ENCODE data around the gene CNOT3. TPM values are rescaled to one million over a fixed set of nuclear protein-coding genes. Genes with fewer than 3 reads are reported as not detected.
A peak's percentile ranks its signal among the peaks of the same experiment; 100 is the strongest.

CNOT3 gene
- total and polyA plus RNA-seq, 9 of the 15 experiments (the other 6 are each of a cell fraction or from before 2014, with no cell fraction given), result 0.27 to 60.4 (median 9.9) TPM

- FAIRE-seq (no peak), DNase-seq (ENCODE audit: extremely low read depth in 1 of 4, low spot score in 3 of 4) (no peak), ATAC-seq (no peak)
- Histone ChIP-seq H3K9me3 (replicated peaks; ENCODE audit: control insufficient read depth, insufficient read depth, low read depth, low read length) (no peaks in the 10 kb centered on the region), H3K4me2 (ENCODE audit: insufficient read depth, low read length) (no peak overlapping the region), H3K4me1 (replicated peaks in 1 of 2; ENCODE audit: control insufficient read depth in 2 of 2, insufficient read depth in 2 of 2, low read length in 2 of 2) (peaks cover 3 to 4% of the 10 kb centered on the region in 2 experiments; a peak in 3 of 5 replicates), H3K27ac (ENCODE audit: extremely low read depth, low read depth, low read length) (no peak overlapping the region), H3K9ac (ENCODE audit: insufficient read depth in 1 of 2, low read depth in 2 of 2, low read length in 2 of 2) (peak overlapping the region in 1 of 2 experiments; percentile 26; a peak in 1 of 4 replicates), H3K27me3 (ENCODE audit: control insufficient read depth in 2 of 2, insufficient read depth in 2 of 2, low read length in 2 of 2) (no peaks in the 10 kb centered on the region), H3K4me3 (no peak overlapping the region), H3K36me3 (ENCODE audit: control insufficient read depth, insufficient read depth, low read length) (peaks cover 76% of the 10 kb centered on the region; the same call in 2 of the 3 replicates), H4K20me1 (replicated peaks; ENCODE audit: control insufficient read depth, insufficient read depth, low read length) (no peaks in the 10 kb centered on the region), H2AFZ (ENCODE audit: low read depth, low read length) (no peak overlapping the region), H3K79me2 (ENCODE audit: control insufficient read depth, insufficient read depth, low read length) (peaks cover 17% of the 10 kb centered on the region), H3K9me1 (ENCODE audit: control insufficient read depth, insufficient read depth, low read length) (peaks cover 3% of the 10 kb centered on the region)
- BruUV-seq (replicated peaks), result no TSS peak
- ChIA-PET POLR2A (no interaction called here), CTCF (ENCODE audit: low intra/inter-chr PET ratio) (no interaction called here)
- TF ChIP-seq MAFF (IDR thresholded peaks at IDR 0.05; ENCODE audit: low read length), result peak; percentile 26; the same call in 1 of the 2 replicates
- TF ChIP-seq EHMT2 (IDR thresholded peaks at IDR 0.05), result no peak
- TF ChIP-seq POLR2A (conservative IDR thresholded peaks at IDR 0.05), result no peak
- TF ChIP-seq ZNF280B (CRISPR knock-in tag; IDR thresholded peaks at IDR 0.05), result no peak
- TF ChIP-seq C11orf30 (IDR thresholded peaks at IDR 0.05; ENCODE audit: low read depth), result peak; percentile 64
- TF ChIP-seq MAFK (IDR thresholded peaks at IDR 0.05; ENCODE audit: low read length), result peak; percentile 66
- no peak for TF ChIP-seq SFPQ (IDR thresholded peaks at IDR 0.05; ENCODE audit: low read depth, low read length)
- peak; percentile 76 for TF ChIP-seq ZNF316 (IDR thresholded peaks at IDR 0.05)
- in situ Hi-C loops (cut with MboI) (no loop called here), intact Hi-C loops (cut with micrococcal nuclease) (no loop called here)
- WGBS (ENCODE audit: insufficient coverage, low coverage, missing lambda C conversion rate), result 86% methylated on average over 4 of the region's 10 CpGs
These were observed 16.3 kb upstream of the CNOT3 start for GRCh38 chr19:54121259-54121658.

All from K562 (cell line).